Mammary epithelial cell (primary cell): ENCODE measurements around the gene DPEP1.

Experiments
- EZH2 ChIP-seq: IDR thresholded peaks from 2 replicates; pipeline ENCODE4 v1.6.1; 2012; ENCODE audit warnings: low read length, inconsistent platforms, borderline replicate concordance
- TF ChIP-seq, protein P1 (sequence below), 2 donors: IDR thresholded peaks in 1 of 2; conservative IDR thresholded peaks in 1 of 2; 2 replicates each; pipeline ENCODE4 v1.5.1; 2011 to 2012; ENCODE audit warnings: inconsistent platforms in 2 of 2, low read length in 2 of 2, mild to moderate bottlenecking in 2 of 2, control low read depth in 1 of 2, low read depth in 1 of 2; ENCODE audit not compliant: insufficient read depth in 1 of 2; ENCODE audit errors: extremely low read depth in 1 of 2

- TF ChIP-seq, protein P1, sequence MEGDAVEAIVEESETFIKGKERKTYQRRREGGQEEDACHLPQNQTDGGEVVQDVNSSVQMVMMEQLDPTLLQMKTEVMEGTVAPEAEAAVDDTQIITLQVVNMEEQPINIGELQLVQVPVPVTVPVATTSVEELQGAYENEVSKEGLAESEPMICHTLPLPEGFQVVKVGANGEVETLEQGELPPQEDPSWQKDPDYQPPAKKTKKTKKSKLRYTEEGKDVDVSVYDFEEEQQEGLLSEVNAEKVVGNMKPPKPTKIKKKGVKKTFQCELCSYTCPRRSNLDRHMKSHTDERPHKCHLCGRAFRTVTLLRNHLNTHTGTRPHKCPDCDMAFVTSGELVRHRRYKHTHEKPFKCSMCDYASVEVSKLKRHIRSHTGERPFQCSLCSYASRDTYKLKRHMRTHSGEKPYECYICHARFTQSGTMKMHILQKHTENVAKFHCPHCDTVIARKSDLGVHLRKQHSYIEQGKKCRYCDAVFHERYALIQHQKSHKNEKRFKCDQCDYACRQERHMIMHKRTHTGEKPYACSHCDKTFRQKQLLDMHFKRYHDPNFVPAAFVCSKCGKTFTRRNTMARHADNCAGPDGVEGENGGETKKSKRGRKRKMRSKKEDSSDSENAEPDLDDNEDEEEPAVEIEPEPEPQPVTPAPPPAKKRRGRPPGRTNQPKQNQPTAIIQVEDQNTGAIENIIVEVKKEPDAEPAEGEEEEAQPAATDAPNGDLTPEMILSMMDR (conservative IDR thresholded peaks at IDR 0.05 in 1 of 2, IDR thresholded peaks at IDR 0.05 in 1 of 2; ENCODE audit: extremely low read depth in 1 of 2, insufficient read depth in 1 of 2, low read depth in 1 of 2, low read length in 2 of 2) = no peak
- no peak for TF ChIP-seq EZH2
Observed at GRCh38 chr16:89660146-89660545, 46.7 kb downstream of the DPEP1 start.
